GM20431 (cell line): ENCODE results near the gene TAF3.

Experiments
- in situ Hi-C: fragments of 300-500 bp; cut with MseI, MboI; formaldehyde crosslinking; loops from one replicate; pipeline ENCODE4 v1.15.0; 2020; ENCODE audit warnings: low sequenced_read_pairs; ENCODE audit not compliant: unreplicated experiment

Gene TAF3

GRCh38 chr10:7953447-7953846, 135.1 kb downstream of the TAF3 start:
- in situ Hi-C loops, result no loop called here

GRCh38 chr10:7955446-7955845, 137.1 kb downstream of the TAF3 start:
- in situ Hi-C loops, result no loop called here

GRCh38 chr10:7956508-7956907, 138.2 kb downstream of the TAF3 start:
- in situ Hi-C loops, result no loop called here

- in situ Hi-C loops, result no loop called here
Observed at GRCh38 chr10:7957591-7957990, 139.3 kb downstream of the TAF3 start.

- in situ Hi-C loops, result no loop called here
Observed at GRCh38 chr10:7958442-7958841, 140.1 kb downstream of the TAF3 start.

GRCh38 chr10:7960108-7960507, 141.8 kb downstream of the TAF3 start:
- in situ Hi-C loops, result no loop called here

GRCh38 chr10:7962592-7962991, 144.3 kb downstream of the TAF3 start:
- in situ Hi-C loops, result no loop called here

- in situ Hi-C loops, result no loop called here
Observed at GRCh38 chr10:7965457-7965856, 147.2 kb downstream of the TAF3 start.

GRCh38 chr10:7967035-7967434, 148.7 kb downstream of the TAF3 start:
- in situ Hi-C loops, result no loop called here

GRCh38 chr10:7968510-7969112, 150.3 kb downstream of the TAF3 start:
- in situ Hi-C loops, result no loop called here

- in situ Hi-C loops, result no loop called here
Observed at GRCh38 chr10:7969623-7970022, 151.3 kb downstream of the TAF3 start.

- in situ Hi-C loops, result no loop called here
Observed at GRCh38 chr10:7971949-7972348, 153.6 kb downstream of the TAF3 start.

- in situ Hi-C loops, result no loop called here
Observed at GRCh38 chr10:7972367-7972766, 154.1 kb downstream of the TAF3 start.

GRCh38 chr10:7980196-7980595, 161.9 kb downstream of the TAF3 start:
- in situ Hi-C loops, result no loop called here

- in situ Hi-C loops, result no loop called here
Observed at GRCh38 chr10:7982727-7983126, 164.4 kb downstream of the TAF3 start.

GRCh38 chr10:7984325-7984724, 166.0 kb downstream of the TAF3 start:
- in situ Hi-C loops, result no loop called here

- in situ Hi-C loops, result no loop called here
Observed at GRCh38 chr10:7984896-7985295, 166.6 kb downstream of the TAF3 start.

- in situ Hi-C loops, result no loop called here
Observed at GRCh38 chr10:7986851-7987250, 168.5 kb downstream of the TAF3 start.

- in situ Hi-C loops, result no loop called here
Observed at GRCh38 chr10:7988989-7989388, 170.7 kb downstream of the TAF3 start.

- in situ Hi-C loops, result no loop called here
Observed at GRCh38 chr10:7998831-7999230, 180.5 kb downstream of the TAF3 start.

GRCh38 chr10:8004469-8005000, 186.2 kb downstream of the TAF3 start:
- in situ Hi-C loops, result no loop called here

- in situ Hi-C loops, result no loop called here
Observed at GRCh38 chr10:8006274-8006999, 188.1 kb downstream of the TAF3 start.
